Neural progenitor cell (in vitro differentiated cells): ENCODE results near the gene TNN. TPM values are rescaled to one million over a fixed set of nuclear protein-coding genes. Genes with fewer than 3 reads are reported as not detected.
A peak's percentile ranks its signal among the peaks of the same experiment; 100 is the strongest.

Experiments
- DNase-seq: peaks from one replicate; pipeline ENCODE4 v3.0.0-alpha.2; 2016; ENCODE audit warnings: low spot score
- H2AFZ ChIP-seq: fragments of 200-600 bp; sonication (generic); replicated peaks from 2 replicates; pipeline ENCODE4 v1.6.1; 2016; ENCODE audit warnings: antibody characterized with exemption
- H3F3A ChIP-seq: fragments of 200-600 bp; sonication (generic); 2 replicates; pipeline ENCODE4 v1.6.1; 2016; ENCODE audit warnings: antibody characterized with exemption, low read depth
- H3K27ac ChIP-seq: fragments of 200-600 bp; sonication (generic); 2 replicates; pipeline ENCODE4 v1.5.1; 2016; ENCODE audit warnings: mild to moderate bottlenecking
- H3K27me3 ChIP-seq: fragments of 200-600 bp; sonication (generic); 2 replicates; pipeline ENCODE4 v1.6.1; 2016; ENCODE audit warnings: mild to moderate bottlenecking, moderate library complexity
- H3K36me3 ChIP-seq: fragments of 200-600 bp; sonication (generic); 2 replicates; pipeline ENCODE4 v1.5.1; 2016
- H3K4me1 ChIP-seq: fragments of 200-600 bp; sonication (generic); 2 replicates; pipeline ENCODE4 v1.6.1; 2016; ENCODE audit warnings: mixed run types
- H3K4me2 ChIP-seq: fragments of 200-600 bp; sonication (generic); 2 replicates; pipeline ENCODE4 v1.6.1; 2016
- H3K4me3 ChIP-seq: fragments of 200-600 bp; sonication (generic); 2 replicates; pipeline ENCODE4 v1.5.1; 2016
- H3K79me2 ChIP-seq: fragments of 200-600 bp; sonication (generic); 2 replicates; pipeline ENCODE4 v1.6.1; 2016; ENCODE audit warnings: low read depth
- H3K9ac ChIP-seq: fragments of 200-600 bp; sonication (generic); 2 replicates; pipeline ENCODE4 v1.6.1; 2016
- H3K9me3 ChIP-seq: fragments of 200-600 bp; sonication (generic); 2 replicates; pipeline ENCODE4 v1.5.1; 2016; ENCODE audit warnings: low read depth
- H4K20me1 ChIP-seq: fragments of 200-600 bp; sonication (generic); 2 replicates; pipeline ENCODE4 v1.6.1; 2016; ENCODE audit warnings: low read depth
- H3K27ac Mint-ChIP-seq: 3 replicates; pipeline ENCODE4 v1.8.0; 2021; ENCODE audit warnings: mixed read lengths
- H3K27me3 Mint-ChIP-seq: 2 replicates; pipeline ENCODE4 v1.8.0; 2022; ENCODE audit warnings: low read depth, mild to moderate bottlenecking, inconsistent platforms, moderate library complexity, mixed read lengths; ENCODE audit not compliant: insufficient read depth
- H3K36me3 Mint-ChIP-seq: 3 replicates; pipeline ENCODE4 v1.8.0; 2021; ENCODE audit warnings: mixed read lengths
- H3K4me1 Mint-ChIP-seq: 3 replicates; pipeline ENCODE4 v1.8.0; 2021; ENCODE audit warnings: mixed read lengths
- H3K4me3 Mint-ChIP-seq: 3 replicates; pipeline ENCODE4 v1.8.0; 2021; ENCODE audit warnings: mild to moderate bottlenecking, moderate library complexity, mixed read lengths
- H3K9me3 Mint-ChIP-seq: 3 replicates; pipeline ENCODE4 v1.8.0; 2020; ENCODE audit warnings: mixed read lengths
- CTCF ChIP-seq: fragments of 200-600 bp; sonication (generic); IDR thresholded peaks from 2 replicates; pipeline ENCODE4 v1.5.1; 2017; ENCODE audit warnings: antibody characterized with exemption, mild to moderate bottlenecking
- EZH2 ChIP-seq: fragments of 200-600 bp; sonication (generic); IDR thresholded peaks from 2 replicates; pipeline ENCODE4 v1.6.1; 2017; ENCODE audit warnings: antibody characterized with exemption, mild to moderate bottlenecking, moderate library complexity
- EZH2phosphoT487 ChIP-seq: fragments of 200-600 bp; sonication (generic); IDR thresholded peaks from 2 replicates; pipeline ENCODE4 v1.6.1; 2017; ENCODE audit warnings: antibody characterized with exemption
- total RNA-seq: library from RNA; depleted of rRNA; stranded (reverse); fragments of >200 nt; gene quantifications from 2 replicates; pipeline ENCODE4 v1.2.3, GENCODE V29; 2015; ENCODE audit warnings: low replicate concordance

The TNN gene
- total RNA-seq, 1 donor from 2014 or later: not detected

DNA sequence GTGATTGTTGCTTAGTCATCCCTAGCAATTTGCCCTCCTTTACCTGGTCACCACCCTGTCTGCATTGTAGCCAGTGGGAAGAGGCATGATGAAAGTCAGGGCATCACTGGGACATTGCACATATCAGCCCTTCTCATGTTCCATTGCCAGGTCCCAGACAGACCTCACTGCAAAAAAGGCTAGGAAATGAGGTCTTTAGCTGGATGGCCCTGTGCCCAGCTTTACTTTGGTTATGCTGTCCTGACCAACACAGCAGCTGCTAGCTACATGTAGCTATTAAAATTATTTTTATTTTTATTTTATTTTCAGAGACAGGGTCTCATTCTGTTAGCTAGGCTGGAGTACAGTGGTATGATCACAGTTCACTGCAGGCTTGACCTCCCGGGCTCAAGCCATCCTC lies 52.9 kb downstream of the TNN start:
- no peak overlapping the region for H3K4me3 ChIP-seq
- H3K36me3 ChIP-seq: no peaks in the 10 kb centered on the region
- H3K4me1 ChIP-seq: no peaks in the 10 kb centered on the region
- H3K79me2 ChIP-seq: no peaks in the 10 kb centered on the region
- no peaks in the 10 kb centered on the region for H3K27me3 ChIP-seq
- Mint-ChIP-seq H3K4me1 (no peaks in the 10 kb centered on the region), H3K4me3 (no peak overlapping the region), H3K27me3 (peaks cover 5% of the 10 kb centered on the region), H3K36me3 (no peaks in the 10 kb centered on the region), H3K27ac (no peak overlapping the region), H3K9me3 (no peaks in the 10 kb centered on the region)
- no peak overlapping the region for H2AFZ ChIP-seq
- no peak overlapping the region for H3K4me2 ChIP-seq
- no peak overlapping the region for H3K27ac ChIP-seq
- TF ChIP-seq EZH2phosphoT487: no peak
- TF ChIP-seq EZH2: no peak
- no peak for TF ChIP-seq CTCF
- H3K9ac ChIP-seq: no peak overlapping the region
- no peaks in the 10 kb centered on the region for H3K9me3 ChIP-seq
- no peak for DNase-seq
- H4K20me1 ChIP-seq: no peaks in the 10 kb centered on the region
- no peaks in the 10 kb centered on the region for H3F3A ChIP-seq

- TF ChIP-seq EZH2phosphoT487: no peak
- TF ChIP-seq EZH2: no peak
- no peak for TF ChIP-seq CTCF
- Histone ChIP-seq H3K27me3 (peaks cover 33% of the 10 kb centered on the region), H3F3A (peaks cover 9% of the 10 kb centered on the region), H3K9ac (no peak overlapping the region), H4K20me1 (peaks cover 6% of the 10 kb centered on the region), H3K4me3 (no peak overlapping the region), H2AFZ (peak overlapping the region; percentile 7), H3K9me3 (no peaks in the 10 kb centered on the region), H3K4me2 (no peak overlapping the region), H3K36me3 (no peaks in the 10 kb centered on the region), H3K4me1 (peaks cover 6% of the 10 kb centered on the region), H3K79me2 (no peaks in the 10 kb centered on the region), H3K27ac (no peak overlapping the region)
- Mint-ChIP-seq H3K4me3 (no peak overlapping the region), H3K36me3 (no peaks in the 10 kb centered on the region), H3K4me1 (peaks cover 4% of the 10 kb centered on the region), H3K27ac (peak overlapping the region; percentile 2), H3K27me3 (peaks cover 3% of the 10 kb centered on the region), H3K9me3 (no peaks in the 10 kb centered on the region)
- DNase-seq: no peak
Observed at GRCh38 chr1:175124861-175125260, 57.2 kb downstream of the TNN start.

GRCh38 chr1:175126347-175126746 lies 58.7 kb downstream of the TNN start:
- H3K36me3 ChIP-seq: no peaks in the 10 kb centered on the region

More at GRCh38 chr1:175126347-175126746, 58.7 kb downstream of the TNN start:
- no peaks in the 10 kb centered on the region for H3K79me2 ChIP-seq
- no peak overlapping the region for H3K27ac Mint-ChIP-seq
- TF ChIP-seq EZH2phosphoT487 (no peak), EZH2 (no peak), CTCF (no peak)
- no peak overlapping the region for H3K9ac ChIP-seq
- peaks cover 3% of the 10 kb centered on the region for H3K27me3 Mint-ChIP-seq
- H3K9me3 Mint-ChIP-seq: no peaks in the 10 kb centered on the region
- H3K27me3 ChIP-seq: peaks cover 43% of the 10 kb centered on the region
- no peak overlapping the region for H3K4me3 ChIP-seq
- H3K27ac ChIP-seq: no peak overlapping the region
- H3K4me1 Mint-ChIP-seq: peaks cover 15% of the 10 kb centered on the region
- no peaks in the 10 kb centered on the region for H3K36me3 Mint-ChIP-seq
- no peaks in the 10 kb centered on the region for H3K9me3 ChIP-seq
- peaks cover 18% of the 10 kb centered on the region for H3K4me1 ChIP-seq
- peaks cover 9% of the 10 kb centered on the region for H4K20me1 ChIP-seq
- DNase-seq: no peak
- H2AFZ ChIP-seq: no peak overlapping the region
- H3F3A ChIP-seq: peaks cover 23% of the 10 kb centered on the region
- no peak overlapping the region for H3K4me2 ChIP-seq
- H3K4me3 Mint-ChIP-seq: no peak overlapping the region
